ENCODE data around the gene MYO6. TPM values are rescaled to one million over a fixed set of nuclear protein-coding genes. Genes with fewer than 3 reads are reported as not detected.
"Not testable (repeated sequence)": the region's sequence is repeated elsewhere in the genome, so short reads cannot be mapped to it uniquely, and the experiment has no call there.

MYO6 gene
- total RNA-seq, 1 donor from 2014 or later = 105 TPM

GRCh38 chr6:75893058-75893775 lies 144.2 kb downstream of the MYO6 start:
- TF ChIP-seq, protein P1, sequence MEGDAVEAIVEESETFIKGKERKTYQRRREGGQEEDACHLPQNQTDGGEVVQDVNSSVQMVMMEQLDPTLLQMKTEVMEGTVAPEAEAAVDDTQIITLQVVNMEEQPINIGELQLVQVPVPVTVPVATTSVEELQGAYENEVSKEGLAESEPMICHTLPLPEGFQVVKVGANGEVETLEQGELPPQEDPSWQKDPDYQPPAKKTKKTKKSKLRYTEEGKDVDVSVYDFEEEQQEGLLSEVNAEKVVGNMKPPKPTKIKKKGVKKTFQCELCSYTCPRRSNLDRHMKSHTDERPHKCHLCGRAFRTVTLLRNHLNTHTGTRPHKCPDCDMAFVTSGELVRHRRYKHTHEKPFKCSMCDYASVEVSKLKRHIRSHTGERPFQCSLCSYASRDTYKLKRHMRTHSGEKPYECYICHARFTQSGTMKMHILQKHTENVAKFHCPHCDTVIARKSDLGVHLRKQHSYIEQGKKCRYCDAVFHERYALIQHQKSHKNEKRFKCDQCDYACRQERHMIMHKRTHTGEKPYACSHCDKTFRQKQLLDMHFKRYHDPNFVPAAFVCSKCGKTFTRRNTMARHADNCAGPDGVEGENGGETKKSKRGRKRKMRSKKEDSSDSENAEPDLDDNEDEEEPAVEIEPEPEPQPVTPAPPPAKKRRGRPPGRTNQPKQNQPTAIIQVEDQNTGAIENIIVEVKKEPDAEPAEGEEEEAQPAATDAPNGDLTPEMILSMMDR (IDR thresholded peaks at IDR 0.05; ENCODE audit: unreplicated experiment) = peak; percentile 82
- no peak overlapping the region for H3K27ac Mint-ChIP-seq
- H3K4me1 Mint-ChIP-seq (ENCODE audit: low read depth) = no peaks in the 10 kb centered on the region
- H3K4me3 Mint-ChIP-seq (ENCODE audit: low read depth) = no peak overlapping the region
- no peaks in the 10 kb centered on the region for H3K27me3 Mint-ChIP-seq
- H3K9me3 Mint-ChIP-seq (ENCODE audit: low read depth) = no peaks in the 10 kb centered on the region
- peaks cover 16% of the 10 kb centered on the region for H3K36me3 Mint-ChIP-seq (ENCODE audit: insufficient read depth)
- DNase-seq (ENCODE audit: low spot score, unreplicated experiment) = no peak

- Mint-ChIP-seq H3K9me3 (ENCODE audit: low read depth) (no peaks in the 10 kb centered on the region), H3K27me3 (no peaks in the 10 kb centered on the region), H3K27ac (no peak overlapping the region), H3K36me3 (ENCODE audit: insufficient read depth) (peaks cover 16% of the 10 kb centered on the region), H3K4me3 (ENCODE audit: low read depth) (no peak overlapping the region), H3K4me1 (ENCODE audit: low read depth) (no peaks in the 10 kb centered on the region)
- TF ChIP-seq, protein P1 (IDR thresholded peaks at IDR 0.05; ENCODE audit: unreplicated experiment) = no peak
- DNase-seq (ENCODE audit: low spot score, unreplicated experiment) = no peak
Observed at GRCh38 chr6:75893776-75894152, 144.7 kb downstream of the MYO6 start.

DNA sequence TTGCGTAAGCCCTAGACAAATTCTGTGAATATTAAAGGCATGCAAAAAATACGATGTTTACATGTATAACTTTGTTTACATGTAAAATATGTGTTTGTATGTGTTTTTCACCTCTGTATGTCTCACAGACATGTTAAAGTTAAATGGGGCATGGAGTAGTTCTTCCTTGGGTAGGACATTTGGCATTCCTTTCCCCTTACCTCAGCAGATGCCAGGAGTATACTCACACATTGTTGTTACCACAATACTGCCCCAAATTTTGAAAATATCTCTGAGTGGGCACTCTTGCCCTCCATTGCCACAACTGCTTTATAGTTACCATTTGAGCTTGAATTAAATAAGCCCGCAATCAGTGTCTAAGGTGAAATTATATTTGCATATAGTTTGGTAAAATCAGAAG lies 147.5 kb downstream of the MYO6 start:
- TF ChIP-seq, protein P1 (IDR thresholded peaks at IDR 0.05; ENCODE audit: unreplicated experiment) = no peak
- DNase-seq (ENCODE audit: low spot score, unreplicated experiment) = no peak

DNA sequence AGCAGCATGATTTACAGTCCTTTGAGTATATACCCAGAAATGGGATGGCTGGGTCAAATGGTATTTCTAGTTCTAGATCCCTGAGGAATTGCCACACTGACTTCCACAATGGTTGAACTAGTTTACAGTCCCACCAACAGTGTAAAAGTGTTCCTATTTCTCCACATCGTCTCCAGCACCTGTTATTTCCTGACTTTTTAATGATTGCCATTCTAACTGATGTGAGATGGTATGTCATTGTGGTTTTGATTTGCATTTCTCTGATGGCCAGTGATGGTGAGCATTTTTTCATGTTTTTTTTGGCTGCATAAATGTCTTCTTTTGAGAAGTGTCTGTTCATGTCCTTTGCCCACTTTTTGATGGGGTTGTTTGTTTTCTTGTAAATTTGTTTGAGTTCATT lies 151.2 kb downstream of the MYO6 start:
- Mint-ChIP-seq H3K9me3 (ENCODE audit: low read depth) (peaks cover 13% of the 10 kb centered on the region), H3K36me3 (ENCODE audit: insufficient read depth) (peaks cover 25% of the 10 kb centered on the region)
- not testable (repeated sequence) for H3K27ac Mint-ChIP-seq; DNase-seq (ENCODE audit: low spot score, unreplicated experiment); H3K4me1 Mint-ChIP-seq (ENCODE audit: low read depth); H3K27me3 Mint-ChIP-seq; H3K4me3 Mint-ChIP-seq (ENCODE audit: low read depth)

More for the DNA sequence above, 147.5 kb downstream of the MYO6 start:
- Mint-ChIP-seq H3K4me3 (ENCODE audit: low read depth) (no peak overlapping the region), H3K27me3 (no peaks in the 10 kb centered on the region), H3K9me3 (ENCODE audit: low read depth) (peaks cover 7% of the 10 kb centered on the region), H3K27ac (no peak overlapping the region), H3K4me1 (ENCODE audit: low read depth) (no peaks in the 10 kb centered on the region), H3K36me3 (ENCODE audit: insufficient read depth) (peaks cover 23% of the 10 kb centered on the region)

DNA sequence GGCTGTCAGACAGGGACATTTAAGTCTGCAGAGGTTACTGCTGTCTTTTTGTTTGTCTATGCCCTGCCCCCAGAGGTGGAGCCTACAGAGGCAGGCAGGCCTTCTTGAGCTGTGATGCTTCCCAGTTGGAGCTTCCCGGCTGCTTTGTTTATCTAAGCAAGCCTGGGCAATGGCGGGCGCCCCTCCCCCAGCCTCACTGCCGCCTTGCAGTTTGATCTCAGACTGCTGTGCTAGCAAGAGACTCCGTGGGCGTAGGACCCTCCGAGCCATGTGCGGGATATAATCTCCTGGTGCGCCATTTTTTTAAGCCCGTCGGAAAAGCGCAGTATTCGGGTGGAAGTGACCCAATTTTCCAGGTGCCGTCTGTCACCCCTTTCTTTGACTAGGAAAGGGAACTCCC lies 156.1 kb downstream of the MYO6 start:
- not testable (repeated sequence) for H3K27me3 Mint-ChIP-seq; H3K4me3 Mint-ChIP-seq (ENCODE audit: low read depth); DNase-seq (ENCODE audit: low spot score, unreplicated experiment); H3K27ac Mint-ChIP-seq; H3K4me1 Mint-ChIP-seq (ENCODE audit: low read depth)
- Mint-ChIP-seq H3K36me3 (ENCODE audit: insufficient read depth) (peaks cover 24% of the 10 kb centered on the region), H3K9me3 (ENCODE audit: low read depth) (peaks cover 18% of the 10 kb centered on the region)

GRCh38 chr6:75906871-75907270 lies 157.8 kb downstream of the MYO6 start:
- no peak overlapping the region for H3K4me3 Mint-ChIP-seq (ENCODE audit: low read depth)
- DNase-seq (ENCODE audit: low spot score, unreplicated experiment) = no peak
- H3K27me3 Mint-ChIP-seq = no peaks in the 10 kb centered on the region
- H3K4me1 Mint-ChIP-seq (ENCODE audit: low read depth) = peaks cover 6% of the 10 kb centered on the region
- no peak overlapping the region for H3K27ac Mint-ChIP-seq
- TF ChIP-seq, protein P1 (IDR thresholded peaks at IDR 0.05; ENCODE audit: unreplicated experiment) = no peak
- H3K9me3 Mint-ChIP-seq (ENCODE audit: low read depth) = peaks cover 12% of the 10 kb centered on the region
- peaks cover 16% of the 10 kb centered on the region for H3K36me3 Mint-ChIP-seq (ENCODE audit: insufficient read depth)
